HCT116 (cell line): ENCODE results near the gene CARD16. TPM values are rescaled to one million over a fixed set of nuclear protein-coding genes. Genes with fewer than 3 reads are reported as not detected.
"Not testable (repeated sequence)": the region's sequence is repeated elsewhere in the genome, so short reads cannot be mapped to it uniquely, and the experiment has no call there.

Experiments used
- ATAC-seq: fragments of 200-7000 bp; cut with Tn5 transposase; 2 replicates; pipeline ENCODE4 v1.9.1; 2020; ENCODE audit warnings: mild to moderate bottlenecking, moderate library complexity
- BruUV-seq: library from RNA; stranded (reverse); fragments of 400-500 nt; replicated peaks from 2 replicates; lab custom pipeline; 2021; lab: Mats Ljungman, UMichigan
- CTCF ChIA-PET: fragments of 300-600 bp; sonication (Branson Sonifier 250); formaldehyde crosslinking; loops from one replicate; lab custom pipeline; 2021; ENCODE audit warnings: antibody characterized with exemption; lab: Charles Lee
- POLR2A ChIA-PET: fragments of 300-600, 350-600 bp; sonication (Branson Sonifier 250); formaldehyde crosslinking; loops from one replicate; lab custom pipeline; 2021; ENCODE audit warnings: antibody characterized with exemption; lab: Charles Lee
- RAD21 ChIA-PET, 2 experiments: fragments of 300-600 bp; sonication (Branson Sonifier 250); formaldehyde crosslinking; loops; one replicate each; lab custom pipeline; 2023; ENCODE audit warnings: low total read pairs in 2 of 2; ENCODE audit not compliant: uncharacterized antibody in 2 of 2, unreplicated experiment in 2 of 2, low non-redundant PET in 1 of 2; lab: Charles Lee
- DNase-seq: peaks from one replicate; pipeline ENCODE4 v3.0.0-alpha.2; 2010; ENCODE audit warnings: low read depth, low spot score
- H2AFZ ChIP-seq: fragments of 200-600 bp; shearing (Covaris generic), sonication (generic); 2 replicates; pipeline ENCODE4 v1.6.1; 2017; ENCODE audit warnings: low read depth, mixed run types, mixed read lengths, antibody characterized with exemption, low read length; ENCODE audit not compliant: poor library complexity, severe bottlenecking
- H3K27ac ChIP-seq: 2 replicates; pipeline ENCODE4 v1.5.1; 2012; ENCODE audit warnings: low read depth, low read length
- H3K27me3 ChIP-seq: fragments of 200-600 bp; sonication (generic); 2 replicates; pipeline ENCODE4 v1.6.1; 2016; ENCODE audit warnings: mixed run types, low read length, mixed read lengths; ENCODE audit not compliant: insufficient read depth
- H3K36me3 ChIP-seq, 2 experiments: fragments of 200-500 bp in 1 of 2; fragments of 200-600 bp in 1 of 2; sonication (Bioruptor generic) in 1 of 2; sonication (generic) in 1 of 2; 2 replicates each; pipeline versions ENCODE4 v1.5.1 to v1.6.1; 2014 to 2016; ENCODE audit warnings: low read length in 2 of 2, inconsistent platforms in 1 of 2, mixed read lengths in 1 of 2, mixed run types in 1 of 2; ENCODE audit not compliant: insufficient read depth in 2 of 2, control insufficient read depth in 1 of 2
- H3K4me1 ChIP-seq, 2 experiments: fragments of 200-600 bp in 1 of 2; sonication (generic) in 1 of 2; 2 replicates each; pipeline versions ENCODE4 v1.5.1 to v1.6.1; 2012 to 2017; ENCODE audit warnings: low read length in 2 of 2, inconsistent platforms in 1 of 2, mild to moderate bottlenecking in 1 of 2, mixed read lengths in 1 of 2, mixed run types in 1 of 2, moderate library complexity in 1 of 2; ENCODE audit not compliant: insufficient read depth in 2 of 2, control insufficient read depth in 1 of 2
- H3K4me2 ChIP-seq: fragments of 200-600 bp; sonication (generic); 2 replicates; pipeline ENCODE4 v1.6.1; 2017; ENCODE audit warnings: mixed run types, low read length, mixed read lengths
- H3K4me3 ChIP-seq, 2 experiments: fragments of 200-600 bp in 1 of 2; sonication (generic) in 1 of 2; replicated peaks in 1 of 2; 2 replicates each; pipeline ENCODE4 v1.5.1; 2011 to 2016; ENCODE audit warnings: low read length in 2 of 2, control low read depth in 1 of 2, low read depth in 1 of 2, mild to moderate bottlenecking in 1 of 2, mixed read lengths in 1 of 2, mixed run types in 1 of 2
- H3K79me2 ChIP-seq: fragments of 200-600 bp; sonication (generic); 2 replicates; pipeline ENCODE4 v1.6.1; 2017; ENCODE audit warnings: mild to moderate bottlenecking, mixed run types, low read length, moderate library complexity, mixed read lengths; ENCODE audit not compliant: insufficient read depth
- H3K9ac ChIP-seq: fragments of 200-600 bp; sonication (generic); 2 replicates; pipeline ENCODE4 v1.6.1; 2016; ENCODE audit warnings: low read length, mixed read lengths
- H3K9me2 ChIP-seq: fragments of 200-600 bp; sonication (generic), shearing (Covaris generic); 2 replicates; pipeline ENCODE4 v1.6.1; 2017; ENCODE audit warnings: mixed run types, mild to moderate bottlenecking, moderate library complexity; ENCODE audit not compliant: insufficient read depth
- H3K9me3 ChIP-seq, 2 experiments: fragments of 200-500 bp in 1 of 2; fragments of 200-600 bp in 1 of 2; sonication (Bioruptor generic) in 1 of 2; sonication (generic) in 1 of 2; 2 replicates each; pipeline ENCODE4 v1.6.1; 2014 to 2017; ENCODE audit warnings: low read length in 2 of 2, mixed read lengths in 2 of 2, inconsistent platforms in 1 of 2, low read depth in 1 of 2, mild to moderate bottlenecking in 1 of 2, mixed run types in 1 of 2, moderate library complexity in 1 of 2; ENCODE audit not compliant: control insufficient read depth in 1 of 2, insufficient read depth in 1 of 2
- H4K20me1 ChIP-seq: fragments of 200-600 bp; sonication (generic), shearing (Covaris generic); 2 replicates; pipeline ENCODE4 v1.6.1; 2017; ENCODE audit warnings: mixed run types, mild to moderate bottlenecking, moderate library complexity; ENCODE audit not compliant: insufficient read depth
- CBX3 ChIP-seq: IDR thresholded peaks from 2 replicates; pipeline ENCODE4 v1.6.1; 2012; ENCODE audit warnings: low read depth
- EGR1 ChIP-seq: IDR thresholded peaks from 2 replicates; pipeline ENCODE4 v1.6.1; 2012; ENCODE audit warnings: low read depth
- ELF1 ChIP-seq: IDR thresholded peaks from 2 replicates; pipeline ENCODE4 v1.6.1; 2012; ENCODE audit warnings: low read depth, borderline replicate concordance
- EZH2 ChIP-seq: fragments of 200-600 bp; sonication (generic); IDR thresholded peaks from 2 replicates; pipeline ENCODE4 v1.6.1; 2017; ENCODE audit warnings: antibody characterized with exemption, mixed run types
- EZH2phosphoT487 ChIP-seq: fragments of 200-600 bp; IDR thresholded peaks from 2 replicates; pipeline ENCODE4 v1.6.1; 2018; ENCODE audit warnings: antibody characterized with exemption, borderline replicate concordance
- FOSL1 ChIP-seq: IDR thresholded peaks from 2 replicates; pipeline ENCODE4 v1.6.1; 2012; ENCODE audit warnings: low read depth
- JUND ChIP-seq: IDR thresholded peaks from 2 replicates; pipeline ENCODE4 v1.6.1; 2012
- MAX ChIP-seq: IDR thresholded peaks from 2 replicates; pipeline ENCODE4 v1.6.1; 2012
- POLR2A ChIP-seq: IDR thresholded peaks from 2 replicates; pipeline ENCODE4 v1.7.0; 2011; ENCODE audit warnings: borderline replicate concordance; ENCODE audit not compliant: insufficient read depth, insufficient read length; ENCODE audit errors: extremely low read depth
- POLR2AphosphoS5 ChIP-seq: IDR thresholded peaks from 2 replicates; pipeline ENCODE4 v1.6.1; 2011; ENCODE audit warnings: mild to moderate bottlenecking, low read depth, low read length, moderate library complexity
- RAD21 ChIP-seq: IDR thresholded peaks from 2 replicates; pipeline ENCODE4 v1.6.1; 2012; ENCODE audit warnings: low read depth, mild to moderate bottlenecking
- REST ChIP-seq: IDR thresholded peaks from 2 replicates; pipeline ENCODE4 v1.6.1; 2012; ENCODE audit warnings: low read depth
- SP1 ChIP-seq: IDR thresholded peaks from 2 replicates; pipeline ENCODE4 v1.6.1; 2012; ENCODE audit warnings: low read depth
- ZFX ChIP-seq: fragments of 450-650 bp; IDR thresholded peaks from 2 replicates; pipeline ENCODE4 v1.6.1; 2017
- ZNF274 ChIP-seq: fragments of 200-500 bp; sonication (Bioruptor generic); IDR thresholded peaks from 2 replicates; pipeline ENCODE4 v1.6.1; 2014; ENCODE audit warnings: mild to moderate bottlenecking, low read depth, low read length, inconsistent platforms
- intact Hi-C: fragments of 100-400 bp; cut with micrococcal nuclease; formaldehyde crosslinking; loops from 2 replicates; pipeline ENCODE4 v1.10.0; 2022
- total RNA-seq: library from RNA; stranded (reverse); gene quantifications from one replicate; pipeline ENCODE4 v1.2.1, GENCODE V29; 2021; ENCODE audit not compliant: unreplicated experiment
- TF ChIP-seq, protein P1 (sequence below), 3 experiments: fragments of 200-600 bp in 1 of 3; sonication (generic) in 1 of 3; IDR thresholded peaks in 2 of 3; conservative IDR thresholded peaks in 1 of 3; 2 replicates each; pipeline ENCODE4 v1.5.1; 2012 to 2017; ENCODE audit warnings: low read depth in 2 of 3, low read length in 2 of 3, antibody characterized with exemption in 1 of 3, borderline replicate concordance in 1 of 3, control low read depth in 1 of 3, mild to moderate bottlenecking in 1 of 3, mixed read lengths in 1 of 3, mixed run types in 1 of 3, moderate library complexity in 1 of 3; ENCODE audit not compliant: insufficient read depth in 1 of 3

The CARD16 gene
- total RNA-seq, 1 experiment from 2014 or later, result not detected

GRCh38 chr11:105077141-105077790, 32.1 kb upstream of the CARD16 start:
- H3K4me2 ChIP-seq, H3K27ac ChIP-seq, H3K79me2 ChIP-seq, H3K4me1 ChIP-seq, H3K4me3 ChIP-seq, BruUV-seq, H3K9ac ChIP-seq, DNase-seq, H3K27me3 ChIP-seq, ATAC-seq, RAD21 ChIA-PET, CTCF ChIA-PET, intact Hi-C loops, H4K20me1 ChIP-seq, POLR2A ChIA-PET, H3K9me3 ChIP-seq, H3K36me3 ChIP-seq, H3K9me2 ChIP-seq, H2AFZ ChIP-seq: not testable (repeated sequence)

- DNase-seq (no peak), ATAC-seq (no peak)
- H3K4me2 ChIP-seq, result no peak overlapping the region
- H3K36me3 ChIP-seq, result no peaks in the 10 kb centered on the region
- POLR2A ChIA-PET, result no interaction called here
- no peaks in the 10 kb centered on the region for H4K20me1 ChIP-seq
- intact Hi-C loops, result no loop called here
- no peaks in the 10 kb centered on the region for H3K79me2 ChIP-seq
- no peak overlapping the region for H3K9ac ChIP-seq
- RAD21 ChIA-PET, result no interaction called here
- no TSS peak for BruUV-seq
- CTCF ChIA-PET, result no interaction called here
- no peak overlapping the region for H3K27ac ChIP-seq
- no peak for TF ChIP-seq FOSL1
- TF ChIP-seq REST, result no peak
- no peak for TF ChIP-seq CBX3
- no peak for TF ChIP-seq EZH2phosphoT487
- no peak for TF ChIP-seq EZH2
- TF ChIP-seq ELF1, result no peak
- no peak for TF ChIP-seq POLR2AphosphoS5
- TF ChIP-seq ZFX, result no peak
- TF ChIP-seq POLR2A, result no peak
- TF ChIP-seq JUND, result no peak
- TF ChIP-seq EGR1, result no peak
- no peak for TF ChIP-seq RAD21
- no peak for TF ChIP-seq MAX
- no peak for TF ChIP-seq ZNF274
- TF ChIP-seq, protein P1, sequence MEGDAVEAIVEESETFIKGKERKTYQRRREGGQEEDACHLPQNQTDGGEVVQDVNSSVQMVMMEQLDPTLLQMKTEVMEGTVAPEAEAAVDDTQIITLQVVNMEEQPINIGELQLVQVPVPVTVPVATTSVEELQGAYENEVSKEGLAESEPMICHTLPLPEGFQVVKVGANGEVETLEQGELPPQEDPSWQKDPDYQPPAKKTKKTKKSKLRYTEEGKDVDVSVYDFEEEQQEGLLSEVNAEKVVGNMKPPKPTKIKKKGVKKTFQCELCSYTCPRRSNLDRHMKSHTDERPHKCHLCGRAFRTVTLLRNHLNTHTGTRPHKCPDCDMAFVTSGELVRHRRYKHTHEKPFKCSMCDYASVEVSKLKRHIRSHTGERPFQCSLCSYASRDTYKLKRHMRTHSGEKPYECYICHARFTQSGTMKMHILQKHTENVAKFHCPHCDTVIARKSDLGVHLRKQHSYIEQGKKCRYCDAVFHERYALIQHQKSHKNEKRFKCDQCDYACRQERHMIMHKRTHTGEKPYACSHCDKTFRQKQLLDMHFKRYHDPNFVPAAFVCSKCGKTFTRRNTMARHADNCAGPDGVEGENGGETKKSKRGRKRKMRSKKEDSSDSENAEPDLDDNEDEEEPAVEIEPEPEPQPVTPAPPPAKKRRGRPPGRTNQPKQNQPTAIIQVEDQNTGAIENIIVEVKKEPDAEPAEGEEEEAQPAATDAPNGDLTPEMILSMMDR (IDR thresholded peaks at IDR 0.05 in 2 of 3, conservative IDR thresholded peaks at IDR 0.05 in 1 of 3; ENCODE audit: borderline replicate concordance in 1 of 3, insufficient read depth in 1 of 3, low read depth in 2 of 3, low read length in 2 of 3), result no peak
- no peak for TF ChIP-seq SP1
- H3K4me3 ChIP-seq, result no peak overlapping the region
- no peaks in the 10 kb centered on the region for H3K4me1 ChIP-seq
- no peaks in the 10 kb centered on the region for H3K27me3 ChIP-seq
- no peaks in the 10 kb centered on the region for H3K9me2 ChIP-seq
- H2AFZ ChIP-seq, result no peak overlapping the region
- H3K9me3 ChIP-seq, result no peaks in the 10 kb centered on the region
These were observed 29.0 kb upstream of the CARD16 start for GRCh38 chr11:105074166-105074530.
